ENCODE measurements around the gene PHOSPHO1.

PHOSPHO1 gene

DNA sequence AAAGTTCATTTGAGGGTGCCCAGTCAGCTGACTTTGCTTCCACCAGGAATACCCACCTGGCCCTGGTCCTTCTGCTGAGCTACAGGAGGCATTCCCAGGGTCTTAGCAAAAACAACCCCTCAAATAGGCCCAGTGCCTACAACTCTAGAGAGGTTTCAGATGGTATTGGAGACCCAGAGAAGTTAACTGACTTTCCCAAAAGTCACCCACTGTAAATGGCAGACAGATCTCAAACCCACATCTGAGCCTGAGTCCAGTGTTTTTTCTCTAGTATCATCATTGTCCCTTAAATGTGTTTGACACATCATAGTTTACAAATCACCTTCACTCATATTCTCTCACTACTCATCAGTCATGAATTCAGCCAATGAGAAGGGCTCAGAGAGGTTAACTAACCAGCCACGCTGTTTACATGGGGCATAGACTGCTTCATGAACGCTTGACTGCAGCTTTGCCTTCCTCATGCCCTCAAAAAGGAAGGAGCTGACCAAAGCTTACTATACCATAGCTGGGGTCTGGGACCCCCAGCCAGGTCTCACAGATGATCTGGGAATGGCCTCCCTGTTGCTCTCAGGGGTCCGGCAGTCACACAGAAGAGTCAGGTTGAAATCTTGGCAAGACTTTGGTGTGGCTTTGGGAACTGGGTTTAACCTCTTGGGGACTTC is 3.7 kb downstream of the PHOSPHO1 start:
- no peak for DNase-seq (ENCODE audit: low spot score)
- in situ Hi-C loops (cut with MboI; ENCODE audit: low pct_unique_long_range_greater_than_20kb, low sequenced_read_pairs, unreplicated experiment): no loop called here
- TF ChIP-seq, protein P1, sequence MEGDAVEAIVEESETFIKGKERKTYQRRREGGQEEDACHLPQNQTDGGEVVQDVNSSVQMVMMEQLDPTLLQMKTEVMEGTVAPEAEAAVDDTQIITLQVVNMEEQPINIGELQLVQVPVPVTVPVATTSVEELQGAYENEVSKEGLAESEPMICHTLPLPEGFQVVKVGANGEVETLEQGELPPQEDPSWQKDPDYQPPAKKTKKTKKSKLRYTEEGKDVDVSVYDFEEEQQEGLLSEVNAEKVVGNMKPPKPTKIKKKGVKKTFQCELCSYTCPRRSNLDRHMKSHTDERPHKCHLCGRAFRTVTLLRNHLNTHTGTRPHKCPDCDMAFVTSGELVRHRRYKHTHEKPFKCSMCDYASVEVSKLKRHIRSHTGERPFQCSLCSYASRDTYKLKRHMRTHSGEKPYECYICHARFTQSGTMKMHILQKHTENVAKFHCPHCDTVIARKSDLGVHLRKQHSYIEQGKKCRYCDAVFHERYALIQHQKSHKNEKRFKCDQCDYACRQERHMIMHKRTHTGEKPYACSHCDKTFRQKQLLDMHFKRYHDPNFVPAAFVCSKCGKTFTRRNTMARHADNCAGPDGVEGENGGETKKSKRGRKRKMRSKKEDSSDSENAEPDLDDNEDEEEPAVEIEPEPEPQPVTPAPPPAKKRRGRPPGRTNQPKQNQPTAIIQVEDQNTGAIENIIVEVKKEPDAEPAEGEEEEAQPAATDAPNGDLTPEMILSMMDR (IDR thresholded peaks at IDR 0.05; ENCODE audit: extremely low read depth, insufficient read depth, missing control alignments): no peak

DNA sequence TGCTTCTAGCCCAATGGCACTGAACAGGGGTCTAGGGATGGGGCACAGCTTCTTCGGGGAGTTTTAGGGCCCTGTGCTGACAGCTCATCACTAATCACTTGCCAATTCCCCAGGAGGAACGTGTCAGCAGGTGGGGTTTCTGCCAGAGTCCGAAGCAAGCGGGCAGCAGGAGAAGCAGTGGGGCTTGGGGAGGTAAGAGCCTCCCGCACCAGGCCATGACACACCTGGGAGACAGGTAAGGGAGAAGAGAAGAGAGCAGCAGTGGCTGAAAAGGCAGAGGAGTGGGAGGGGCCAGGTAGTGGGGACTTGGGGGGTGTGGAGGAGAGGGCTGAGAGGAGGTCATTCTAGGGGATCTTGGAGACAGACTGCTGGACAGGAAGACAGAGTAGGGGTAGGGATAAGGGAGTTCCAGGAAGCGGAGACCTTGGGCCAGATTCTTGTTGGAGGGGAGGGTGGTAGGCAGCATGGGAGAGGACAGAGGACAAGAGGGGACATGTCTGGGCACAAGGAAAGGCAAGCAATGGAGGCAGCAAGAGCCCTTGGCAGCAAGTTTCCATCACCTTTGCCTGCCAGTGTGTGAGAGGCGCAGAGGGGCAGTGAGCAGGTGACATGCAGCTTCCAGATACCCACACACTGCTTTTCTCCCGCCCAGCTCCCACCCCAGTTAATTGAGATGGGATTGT is 4.9 kb downstream of the PHOSPHO1 start:
- DNase-seq (ENCODE audit: low spot score): no peak
- in situ Hi-C loops (cut with MboI; ENCODE audit: low pct_unique_long_range_greater_than_20kb, low sequenced_read_pairs, unreplicated experiment): no loop called here
- TF ChIP-seq, protein P1 (IDR thresholded peaks at IDR 0.05; ENCODE audit: extremely low read depth, insufficient read depth, missing control alignments): no peak

DNA sequence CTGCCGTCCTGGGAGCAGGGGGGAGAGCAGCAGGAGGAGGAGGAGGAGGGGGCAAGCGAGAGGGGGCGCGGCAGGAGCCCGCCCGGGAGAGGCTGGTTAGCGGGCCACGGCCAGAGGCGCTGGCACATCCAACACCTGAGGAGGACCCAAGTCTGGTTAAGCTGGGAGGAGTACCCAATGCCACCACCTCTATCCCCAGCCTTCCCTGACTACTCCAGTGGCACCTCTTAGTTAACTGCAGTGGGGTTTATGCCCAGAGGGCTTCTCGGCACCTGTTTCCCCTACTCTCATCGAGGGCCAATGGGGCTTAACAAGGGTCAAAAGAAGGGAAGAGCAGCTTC is 5.6 kb downstream of the PHOSPHO1 start:
- no peak for DNase-seq (ENCODE audit: low spot score)
- in situ Hi-C loops (cut with MboI; ENCODE audit: low pct_unique_long_range_greater_than_20kb, low sequenced_read_pairs, unreplicated experiment): loop anchor here (5.0 kb wide), 1 partner anchor 38 kb away; no protein-coding TSS in a partner anchor
- TF ChIP-seq, protein P1 (IDR thresholded peaks at IDR 0.05; ENCODE audit: extremely low read depth, insufficient read depth, missing control alignments): no peak

DNA sequence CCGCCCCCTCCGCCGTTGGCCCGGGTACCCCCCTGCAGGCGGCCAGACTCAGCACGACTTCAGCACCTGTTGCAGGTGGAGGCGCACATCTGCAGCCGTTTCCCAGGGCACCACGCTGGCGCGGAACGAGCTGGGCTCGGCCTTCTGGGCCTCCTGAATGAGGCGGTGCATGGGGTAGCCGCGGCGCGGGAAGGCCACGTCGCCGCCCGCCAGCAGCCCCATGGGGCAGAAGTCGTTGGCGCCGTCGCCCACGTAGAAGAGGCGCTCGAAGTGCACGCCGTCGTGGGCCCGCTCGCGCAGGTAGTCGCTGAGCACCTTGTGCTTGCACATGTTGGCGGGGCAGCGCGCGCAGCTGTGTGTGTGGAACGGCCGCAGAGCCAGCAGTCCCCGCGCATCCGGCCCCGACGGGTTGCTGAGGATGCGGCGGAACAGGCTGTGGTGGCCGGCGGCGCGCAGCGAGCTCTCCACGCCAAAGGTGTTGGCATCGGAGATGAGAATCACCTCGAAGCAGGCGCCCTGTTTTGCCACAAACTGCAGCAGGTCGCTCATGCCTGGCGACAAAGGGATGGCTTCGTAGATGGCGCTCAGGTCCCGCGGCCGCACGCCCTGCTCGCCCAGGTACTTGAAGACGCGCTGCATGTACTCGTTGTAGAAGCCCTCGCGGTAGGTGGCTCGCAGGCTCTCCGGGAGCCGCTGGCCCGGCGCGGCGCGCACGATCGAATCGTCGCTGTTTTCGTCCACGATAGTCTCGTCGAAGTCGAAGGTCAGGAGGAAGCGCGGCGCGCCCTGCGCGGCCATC is 6.2 kb downstream of the PHOSPHO1 start:
- in situ Hi-C loops (cut with MboI; ENCODE audit: low pct_unique_long_range_greater_than_20kb, low sequenced_read_pairs, unreplicated experiment): loop anchor here (5.0 kb wide), 1 partner anchor 37 kb away; no protein-coding TSS in a partner anchor
- peak; percentile 59 for DNase-seq (ENCODE audit: low spot score)
- TF ChIP-seq, protein P1 (IDR thresholded peaks at IDR 0.05; ENCODE audit: extremely low read depth, insufficient read depth, missing control alignments): no peak

DNA sequence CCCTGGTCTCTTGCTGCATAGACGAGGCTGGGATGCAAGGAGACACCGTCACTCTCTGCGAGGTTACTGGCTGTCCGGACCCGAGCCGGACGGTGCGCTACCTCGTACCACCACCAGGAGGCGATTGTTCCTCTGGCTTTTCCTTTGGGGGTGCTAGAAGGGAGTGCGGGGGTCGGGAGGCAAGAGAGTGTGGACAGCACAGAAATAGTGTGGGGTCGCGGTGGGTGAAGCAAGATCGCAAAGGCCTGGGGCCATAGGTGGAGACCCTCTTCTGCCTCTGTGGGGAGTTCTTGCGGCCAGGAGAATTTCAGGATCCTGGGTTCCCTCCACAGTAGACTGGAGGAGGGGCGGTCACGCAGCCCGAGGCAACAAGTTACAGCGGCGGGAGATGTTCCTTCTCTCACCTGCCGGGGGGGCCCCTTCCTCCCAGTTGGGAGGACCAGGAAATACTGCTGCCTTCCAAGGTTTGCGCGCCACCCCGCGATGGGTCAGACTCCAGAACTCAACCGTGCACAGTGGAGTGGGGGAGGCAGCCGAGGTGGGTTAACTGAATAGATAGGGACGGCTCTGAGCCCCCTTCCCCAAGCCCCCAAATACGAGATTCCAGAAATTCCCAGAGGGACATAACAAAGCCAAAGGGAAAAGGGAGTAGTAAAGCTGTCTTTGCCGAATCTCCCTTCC is 6.9 kb downstream of the PHOSPHO1 start:
- TF ChIP-seq, protein P1 (IDR thresholded peaks at IDR 0.05; ENCODE audit: extremely low read depth, insufficient read depth, missing control alignments): peak; percentile 86
- in situ Hi-C loops (cut with MboI; ENCODE audit: low pct_unique_long_range_greater_than_20kb, low sequenced_read_pairs, unreplicated experiment): loop anchor here (5.0 kb wide), 1 partner anchor 36 kb away; no protein-coding TSS in a partner anchor
- peak; percentile 81 for DNase-seq (ENCODE audit: low spot score)

DNA sequence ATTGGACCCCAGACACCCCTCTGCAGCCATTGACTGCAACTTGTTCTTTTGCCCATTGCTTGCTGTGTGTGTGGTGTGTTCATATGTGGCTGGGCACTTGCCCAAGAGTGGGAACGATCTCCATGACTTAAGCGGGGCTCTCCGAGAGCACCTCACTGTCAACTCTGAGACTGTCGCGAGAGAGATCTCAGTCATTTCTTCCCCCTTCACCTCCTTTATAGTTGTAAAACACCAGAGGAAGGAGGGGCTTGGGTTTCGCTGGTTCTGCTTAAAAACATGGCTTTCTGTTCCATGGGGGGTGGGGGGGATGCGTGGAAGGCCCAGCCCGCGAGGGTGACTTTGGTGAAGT is 7.4 kb downstream of the PHOSPHO1 start:
- TF ChIP-seq, protein P1 (IDR thresholded peaks at IDR 0.05; ENCODE audit: extremely low read depth, insufficient read depth, missing control alignments): no peak
- no peak for DNase-seq (ENCODE audit: low spot score)

More for the DNA sequence above, 7.4 kb downstream of the PHOSPHO1 start:
- in situ Hi-C loops (cut with MboI; ENCODE audit: low pct_unique_long_range_greater_than_20kb, low sequenced_read_pairs, unreplicated experiment): loop anchor here (5.0 kb wide), 1 partner anchor 36 kb away; no protein-coding TSS in a partner anchor

All from GM13977 (cell line).